NCI-H2171 (cell line): Measurements from ENCODE around the gene ECI1.
A peak's percentile ranks its signal among the peaks of the same experiment; 100 is the strongest.

ENCODE experiments used
- DNase-seq: peaks from one replicate; lab custom pipeline; 2025; lab: John Stamatoyannopoulos, UW

The ECI1 gene

GRCh38 chr16:2251296-2252111 lies at the start of gene ECI1:
Gene ECI1, minus strand, starts transcription at chr16:2251587. Its CDS starts 21 bp downstream, at chr16:2251566.
- peak; percentile 81 for DNase-seq

GRCh38 chr16:2299915-2300192 lies 48.5 kb upstream of the ECI1 start:
- DNase-seq, result no peak

- DNase-seq, result no peak
Measured at GRCh38 chr16:2299121-2299914, 47.9 kb upstream of the ECI1 start.

GRCh38 chr16:2298621-2299020 lies 47.2 kb upstream of the ECI1 start:
- no peak for DNase-seq

GRCh38 chr16:2297506-2297860 lies 46.1 kb upstream of the ECI1 start:
- no peak for DNase-seq

GRCh38 chr16:2296661-2297505 lies 45.5 kb upstream of the ECI1 start:
- no peak for DNase-seq

GRCh38 chr16:2295056-2295798 lies 43.8 kb upstream of the ECI1 start:
- no peak for DNase-seq

GRCh38 chr16:2292221-2292620 lies 40.8 kb upstream of the ECI1 start:
- no peak for DNase-seq

- no peak for DNase-seq
Measured at GRCh38 chr16:2289282-2289681, 37.9 kb upstream of the ECI1 start.

GRCh38 chr16:2288726-2289125 lies 37.3 kb upstream of the ECI1 start:
- DNase-seq, result no peak

GRCh38 chr16:2287916-2288547 lies 36.6 kb upstream of the ECI1 start:
- no peak for DNase-seq

- no peak for DNase-seq
Measured at GRCh38 chr16:2286550-2286949, 35.2 kb upstream of the ECI1 start.

- DNase-seq, result no peak
Measured at GRCh38 chr16:2285731-2286191, 34.4 kb upstream of the ECI1 start.

GRCh38 chr16:2284797-2285576 lies 33.6 kb upstream of the ECI1 start:
- no peak for DNase-seq

- no peak for DNase-seq
Measured at GRCh38 chr16:2284001-2284770, 32.8 kb upstream of the ECI1 start.

GRCh38 chr16:2282866-2283555 lies 31.6 kb upstream of the ECI1 start:
- DNase-seq, result peak; percentile 69

GRCh38 chr16:2282262-2282661 lies 30.9 kb upstream of the ECI1 start:
- DNase-seq, result no peak

- no peak for DNase-seq
Measured at GRCh38 chr16:2280981-2281542, 29.7 kb upstream of the ECI1 start.

GRCh38 chr16:2280461-2280860 lies 29.1 kb upstream of the ECI1 start:
- no peak for DNase-seq
